ENCODE measurements around the gene CXXC5.

- TF ChIP-seq CTCF (IDR thresholded peaks at IDR 0.05; ENCODE audit: poor library complexity) (no peak), EZH2 (IDR thresholded peaks at IDR 0.05; ENCODE audit: borderline replicate concordance) (no peak), EZH2phosphoT487 (IDR thresholded peaks at IDR 0.05; ENCODE audit: low read depth, severe bottlenecking, unreplicated experiment) (no peak)
Observed at GRCh38 chr5:139647506-139648204, 494 bp upstream of the CXXC5 start.
